Measurements from ENCODE around the gene IL16. TPM values are rescaled to one million over a fixed set of nuclear protein-coding genes. Genes with fewer than 3 reads are reported as not detected.

IL16 gene
- total RNA-seq, 2 experiments from 2014 or later: 240 to 243 TPM

DNA sequence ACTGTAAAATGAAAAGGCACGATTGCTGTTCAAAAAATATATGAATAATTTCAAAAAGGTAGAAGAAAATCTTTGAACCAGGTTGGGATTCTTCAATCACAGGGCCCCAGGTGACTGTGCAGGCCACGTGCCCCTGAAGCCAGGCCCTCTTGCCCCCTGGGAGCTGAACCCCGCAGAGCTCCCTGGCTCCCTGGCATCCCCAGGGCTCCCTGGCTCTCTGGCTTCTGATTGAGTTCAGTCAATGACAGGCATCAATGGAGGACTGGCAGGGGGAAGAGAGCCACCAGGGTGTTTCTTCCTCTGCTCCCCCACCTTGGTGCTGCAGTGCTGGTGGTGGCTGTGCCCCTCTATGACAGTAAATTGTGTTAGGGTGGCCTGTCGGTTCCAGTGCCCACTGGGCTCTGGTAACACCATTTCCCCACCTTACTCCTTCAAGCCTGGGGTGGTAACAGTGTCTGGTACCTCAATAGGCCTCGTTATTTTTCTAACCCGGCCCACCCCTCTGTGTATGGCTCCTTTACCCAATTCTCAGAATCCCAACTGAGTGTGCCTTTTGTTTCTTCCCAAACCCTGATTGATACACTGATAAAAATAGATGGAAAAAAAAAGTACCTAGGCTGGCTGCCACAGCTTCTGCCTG lies 64.6 kb downstream of the IL16 start:
- no peak overlapping the region for H3K4me3 Mint-ChIP-seq
- no peaks in the 10 kb centered on the region for H3K9me3 Mint-ChIP-seq (ENCODE audit: insufficient read depth)
- no peak overlapping the region for H3K27ac Mint-ChIP-seq
- H3K27me3 Mint-ChIP-seq (ENCODE audit: low read depth): no peaks in the 10 kb centered on the region
- DNase-seq: no peak
- peaks cover 13% of the 10 kb centered on the region for H3K4me1 Mint-ChIP-seq (ENCODE audit: low read depth)
- H3K36me3 Mint-ChIP-seq (ENCODE audit: low read depth): no peaks in the 10 kb centered on the region
- no peak for ATAC-seq
- POLR2A ChIA-PET: no interaction called here
- CTCF ChIA-PET: interaction anchor here (1.1 to 11.4 kb wide), 2 partner anchors 102 to 213 kb away, joined by 3 to 430 read pairs; no protein-coding TSS in a partner anchor

DNA sequence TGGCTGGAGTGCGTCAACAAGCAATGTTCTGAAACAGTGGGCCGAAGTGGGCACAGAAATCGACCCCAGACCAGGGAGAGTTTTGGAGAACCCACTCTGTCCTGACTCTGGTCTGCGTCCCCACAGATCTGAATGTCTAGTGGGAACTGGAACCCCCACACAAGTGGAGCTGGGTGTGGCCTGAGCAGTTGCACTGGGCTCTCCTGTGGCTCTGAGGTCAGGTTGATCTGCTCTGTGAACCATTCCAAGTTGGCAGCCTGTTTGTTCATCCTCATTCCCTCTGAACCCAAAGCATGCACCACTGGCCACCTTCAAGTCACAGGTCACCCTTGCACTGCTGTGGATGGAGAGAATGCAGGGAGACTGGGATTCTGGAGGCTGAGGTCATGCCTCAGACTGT lies 66.8 kb downstream of the IL16 start:
- Mint-ChIP-seq H3K4me1 (ENCODE audit: low read depth) (peaks cover 35% of the 10 kb centered on the region), H3K9me3 (ENCODE audit: insufficient read depth) (no peaks in the 10 kb centered on the region), H3K36me3 (ENCODE audit: low read depth) (no peaks in the 10 kb centered on the region), H3K27me3 (ENCODE audit: low read depth) (no peaks in the 10 kb centered on the region), H3K27ac (no peak overlapping the region), H3K4me3 (no peak overlapping the region)
- ChIA-PET CTCF (interaction anchor here (0.7 to 11.4 kb wide), 7 partner anchors 9 to 157 kb away, joined by 3 to 430 read pairs (median 3); no protein-coding TSS in a partner anchor), POLR2A (no interaction called here)
- ATAC-seq: no peak
- peak; percentile 17 for DNase-seq

DNA sequence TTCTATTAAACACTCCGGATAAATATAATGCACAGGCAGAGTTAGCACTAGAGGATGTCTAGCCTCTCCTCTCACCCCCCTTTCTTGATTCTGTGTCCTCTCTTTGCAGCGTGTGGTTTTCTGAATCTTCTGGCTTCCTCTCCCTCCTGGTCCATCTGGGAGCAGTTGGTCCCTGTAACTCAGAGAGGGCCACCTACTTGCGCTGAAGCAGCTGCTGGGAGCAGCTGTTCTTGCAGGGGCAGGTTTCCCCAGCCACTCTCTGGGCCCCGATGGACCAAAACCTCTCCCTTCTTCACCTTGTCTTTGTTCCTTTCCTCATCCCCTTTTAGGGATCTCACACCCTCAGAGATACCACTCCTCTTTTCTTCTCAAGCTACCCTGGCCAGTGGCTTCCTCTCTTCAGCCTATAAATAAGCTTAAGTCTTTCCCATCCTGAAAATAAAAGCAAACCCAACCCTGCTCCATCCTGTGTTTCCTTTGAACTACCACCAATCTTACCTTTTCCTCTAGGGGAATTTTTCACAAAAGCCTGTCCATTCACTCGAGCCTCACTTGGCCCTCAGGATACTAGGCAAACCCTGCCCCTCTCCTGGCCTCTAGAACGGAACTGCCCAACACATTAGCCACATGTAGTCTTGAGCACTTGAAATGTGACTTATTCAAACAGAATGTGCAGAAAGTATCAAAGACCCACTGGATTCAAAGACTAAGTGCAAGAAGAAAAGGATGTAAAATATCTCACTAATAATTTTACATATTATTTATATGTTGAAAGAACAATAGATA lies 67.6 kb downstream of the IL16 start:
- ChIA-PET CTCF (interaction anchor here (3.0 to 11.4 kb wide), 4 partner anchors 9 to 158 kb away, joined by 51 to 430 read pairs (median 200); no protein-coding TSS in a partner anchor), POLR2A (no interaction called here)
- Mint-ChIP-seq H3K27me3 (ENCODE audit: low read depth) (no peaks in the 10 kb centered on the region), H3K9me3 (ENCODE audit: insufficient read depth) (no peaks in the 10 kb centered on the region), H3K4me1 (ENCODE audit: low read depth) (peaks cover 43% of the 10 kb centered on the region), H3K27ac (no peak overlapping the region), H3K36me3 (ENCODE audit: low read depth) (no peaks in the 10 kb centered on the region), H3K4me3 (no peak overlapping the region)
- DNase-seq (no peak), ATAC-seq (no peak)

DNA sequence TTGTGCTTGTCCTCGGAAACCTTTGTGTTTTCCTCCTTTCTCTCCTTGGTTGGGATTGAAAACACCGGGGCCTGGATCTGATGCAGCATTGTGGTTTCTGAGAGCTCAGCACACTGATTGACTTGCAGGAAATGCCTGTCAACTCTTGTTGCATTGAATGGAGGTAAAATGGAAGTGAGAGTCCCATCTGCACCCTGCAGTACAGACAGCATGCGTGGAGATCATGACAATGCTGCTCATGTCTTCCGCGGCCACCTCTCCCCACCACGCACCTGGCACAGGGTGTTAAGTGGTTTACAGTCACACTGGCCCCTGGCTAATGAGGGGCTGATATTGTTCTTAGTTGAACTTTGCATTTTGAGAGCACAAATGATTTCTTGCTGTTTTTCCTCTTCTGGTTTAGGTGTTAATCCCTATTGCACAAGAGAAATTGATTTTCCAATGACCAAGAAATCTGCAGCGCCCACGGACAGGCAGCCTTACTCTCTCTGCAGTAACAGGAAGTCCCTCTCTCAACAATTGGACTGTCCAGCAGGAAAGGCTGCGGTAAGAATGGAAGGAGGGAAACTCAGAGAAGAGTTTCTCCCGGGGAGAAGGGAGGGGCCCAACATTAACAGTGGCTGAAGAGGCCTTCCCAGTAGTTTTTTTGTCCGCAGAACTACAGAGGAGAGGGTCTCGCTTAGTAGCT lies 68.7 kb downstream of the IL16 start:
- peak overlapping the region; percentile 49 for H3K4me3 Mint-ChIP-seq

DNA sequence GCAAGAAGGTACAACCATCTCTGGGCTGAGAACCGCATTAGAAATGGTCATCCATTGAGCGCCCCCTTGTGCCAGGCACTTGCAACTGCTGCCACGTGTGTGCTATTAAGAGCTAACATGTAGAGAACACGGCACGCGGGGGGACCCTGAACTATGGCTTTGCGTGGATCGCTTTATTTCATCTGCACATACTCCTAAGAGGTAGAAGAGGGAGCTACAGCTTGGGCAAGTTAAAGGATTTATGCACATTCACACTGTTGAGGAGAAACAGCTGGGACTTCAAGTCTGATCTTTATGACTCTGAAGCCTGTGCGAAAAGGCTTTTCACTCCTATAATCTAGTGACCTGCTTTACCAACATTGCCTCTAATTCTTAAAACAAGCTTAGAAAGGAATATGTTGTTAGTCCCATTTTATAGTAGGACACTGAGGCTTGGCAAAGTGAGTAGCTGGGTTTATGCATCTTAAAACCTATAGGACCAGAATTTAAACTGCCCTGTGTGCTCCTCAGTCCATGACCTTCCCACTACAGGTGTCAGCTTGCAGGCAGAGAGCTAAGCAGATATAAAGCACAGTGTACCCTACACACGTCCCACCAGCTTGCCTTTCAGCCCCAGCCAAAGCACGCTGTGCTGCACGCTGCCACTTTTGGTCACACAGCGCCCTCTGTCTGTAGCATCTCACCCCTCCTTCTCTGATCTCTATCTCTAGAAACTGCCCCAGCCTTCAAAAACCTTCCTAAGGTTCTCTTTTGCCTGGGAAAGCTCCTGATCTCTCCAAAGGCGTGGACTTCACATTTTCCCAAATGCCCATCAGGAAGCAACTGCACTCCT lies 69.5 kb downstream of the IL16 start:
- CTCF ChIA-PET: interaction anchor here (0.6 to 11.4 kb wide), 134 partner anchors 9 to 1274 kb away, joined by 3 to 430 read pairs (median 7); partner anchors contain the start of genes ABHD17C, CFAP161, RPS17 and STARD5
- POLR2A ChIA-PET: interaction anchor here (0.6 to 1.2 kb wide), 6 partner anchors 26 to 114 kb away, joined by 3 to 4 read pairs (median 4); no protein-coding TSS in a partner anchor
- Mint-ChIP-seq H3K4me1 (ENCODE audit: low read depth) (peaks cover 56% of the 10 kb centered on the region), H3K27me3 (ENCODE audit: low read depth) (no peaks in the 10 kb centered on the region), H3K9me3 (ENCODE audit: insufficient read depth) (no peaks in the 10 kb centered on the region), H3K4me3 (peak overlapping the region; percentile 49), H3K36me3 (ENCODE audit: low read depth) (no peaks in the 10 kb centered on the region), H3K27ac (peak overlapping the region; percentile 63)
- ATAC-seq (peak; percentile 92), DNase-seq (peak; percentile 91)

More for the DNA sequence above, 68.7 kb downstream of the IL16 start:
- POLR2A ChIA-PET: interaction anchor here (0.7 to 1.2 kb wide), 4 partner anchors 27 to 109 kb away, joined by 3 to 4 read pairs (median 4); no protein-coding TSS in a partner anchor
- CTCF ChIA-PET: interaction anchor here (0.6 to 11.4 kb wide), 113 partner anchors 9 to 1274 kb away, joined by 3 to 430 read pairs (median 8); partner anchors contain the start of genes ABHD17C, CFAP161, RPS17 and STARD5
- Mint-ChIP-seq H3K27me3 (ENCODE audit: low read depth) (no peaks in the 10 kb centered on the region), H3K9me3 (ENCODE audit: insufficient read depth) (no peaks in the 10 kb centered on the region), H3K4me1 (ENCODE audit: low read depth) (peaks cover 52% of the 10 kb centered on the region), H3K27ac (no peak overlapping the region), H3K36me3 (ENCODE audit: low read depth) (no peaks in the 10 kb centered on the region)
- ATAC-seq: no peak
- peak; percentile 21 for DNase-seq

DNA sequence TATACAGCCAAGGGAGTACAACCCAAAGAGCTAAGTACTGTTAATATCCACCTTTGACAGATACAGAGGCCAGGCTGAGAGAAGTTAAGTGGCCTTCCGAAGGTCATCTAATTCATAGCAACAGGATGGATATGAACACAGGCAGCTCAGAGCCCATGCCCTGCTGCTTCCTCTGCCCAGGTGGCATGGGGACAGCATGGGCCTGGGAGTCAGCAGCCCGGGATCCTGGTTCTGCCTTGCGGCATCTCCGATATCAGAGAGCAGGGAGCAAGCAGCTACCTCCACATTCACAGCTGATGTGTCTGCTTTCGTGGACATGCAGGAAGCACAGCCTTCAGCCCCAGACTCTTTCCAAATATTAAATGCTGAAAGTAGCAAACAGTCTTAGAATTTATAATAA lies 71.7 kb downstream of the IL16 start:
- Mint-ChIP-seq H3K4me3 (no peak overlapping the region), H3K27me3 (ENCODE audit: low read depth) (no peaks in the 10 kb centered on the region), H3K27ac (peak overlapping the region; percentile 86), H3K36me3 (ENCODE audit: low read depth) (no peaks in the 10 kb centered on the region), H3K4me1 (ENCODE audit: low read depth) (peaks cover 56% of the 10 kb centered on the region), H3K9me3 (ENCODE audit: insufficient read depth) (no peaks in the 10 kb centered on the region)
- ChIA-PET CTCF (interaction anchor here (0.8 to 11.4 kb wide), 14 partner anchors 14 to 812 kb away, joined by 3 to 430 read pairs (median 6); no protein-coding TSS in a partner anchor), POLR2A (no interaction called here)
- ATAC-seq (no peak), DNase-seq (peak; percentile 15)

DNA sequence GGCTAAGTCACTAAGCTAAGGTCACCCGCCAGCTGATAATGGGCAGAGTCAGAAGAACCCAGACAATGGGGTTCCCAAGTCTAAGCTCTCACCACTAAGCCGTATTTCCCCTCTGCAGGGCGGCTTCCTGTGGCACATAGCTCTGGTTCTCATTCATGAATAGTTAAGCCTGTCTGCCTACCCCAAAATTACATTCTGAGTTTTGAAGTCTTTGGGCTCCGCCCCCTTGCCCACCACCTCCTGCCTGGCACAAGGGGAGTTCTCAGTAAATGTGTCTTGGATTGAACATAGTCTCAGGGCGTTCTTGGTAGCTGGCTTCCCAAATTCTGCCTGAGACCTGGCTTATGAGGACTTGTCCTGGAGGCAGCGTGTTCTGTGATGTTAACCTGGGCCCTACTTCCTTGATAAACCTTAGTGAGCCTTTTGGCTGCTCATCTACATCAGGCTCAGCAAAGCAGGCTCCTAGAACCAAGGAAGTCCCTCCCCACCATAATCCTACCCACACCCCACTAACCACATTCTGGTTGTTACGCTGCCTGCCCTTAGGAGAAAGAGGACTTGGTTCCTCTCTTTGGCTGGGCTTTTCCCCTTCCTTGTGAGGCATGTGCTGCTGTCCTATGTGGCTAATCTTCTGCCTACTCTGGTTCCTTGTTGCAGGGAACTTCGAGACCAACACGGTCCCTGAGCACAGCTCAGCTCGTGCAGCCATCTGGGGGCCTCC lies 72.4 kb downstream of the IL16 start:
- H3K9me3 Mint-ChIP-seq (ENCODE audit: insufficient read depth): no peaks in the 10 kb centered on the region
- ChIA-PET CTCF (interaction anchor here (0.6 to 11.4 kb wide), 17 partner anchors 14 to 813 kb away, joined by 3 to 430 read pairs (median 5); no protein-coding TSS in a partner anchor), POLR2A (no interaction called here)
- ATAC-seq: peak; percentile 59
- no peaks in the 10 kb centered on the region for H3K27me3 Mint-ChIP-seq (ENCODE audit: low read depth)
- H3K4me3 Mint-ChIP-seq: peak overlapping the region; percentile 27
- H3K4me1 Mint-ChIP-seq (ENCODE audit: low read depth): peaks cover 56% of the 10 kb centered on the region
- H3K27ac Mint-ChIP-seq: peak overlapping the region; percentile 86
- peak; percentile 63 for DNase-seq
- no peaks in the 10 kb centered on the region for H3K36me3 Mint-ChIP-seq (ENCODE audit: low read depth)

DNA sequence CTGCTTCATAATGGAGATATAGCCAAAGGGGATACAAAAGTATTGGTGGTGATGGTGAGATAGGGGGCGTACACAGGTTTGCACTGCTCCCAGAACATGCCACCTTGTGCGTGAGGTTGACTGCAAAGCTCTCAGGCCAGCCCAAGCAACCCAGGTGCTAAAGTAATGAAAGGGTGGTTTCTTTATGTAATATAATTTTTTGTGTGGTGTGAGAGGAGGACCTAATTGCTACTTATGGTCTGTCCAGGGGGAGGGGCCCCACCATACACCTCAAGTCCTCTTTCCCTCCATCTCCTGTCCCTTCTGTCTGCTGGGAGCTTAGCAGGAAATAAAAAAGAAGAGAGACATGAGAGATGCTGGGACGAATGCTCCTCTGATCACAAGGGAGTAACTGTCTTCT lies 73.5 kb downstream of the IL16 start:
- DNase-seq (peak; percentile 15), ATAC-seq (no peak)
- H3K4me3 Mint-ChIP-seq: no peak overlapping the region
- CTCF ChIA-PET: interaction anchor here (1.4 to 11.4 kb wide), 6 partner anchors 16 to 131 kb away, joined by 4 to 430 read pairs (median 46); no protein-coding TSS in a partner anchor
- peaks cover 63% of the 10 kb centered on the region for H3K4me1 Mint-ChIP-seq (ENCODE audit: low read depth)
- H3K9me3 Mint-ChIP-seq (ENCODE audit: insufficient read depth): no peaks in the 10 kb centered on the region
- POLR2A ChIA-PET: no interaction called here
- no peaks in the 10 kb centered on the region for H3K36me3 Mint-ChIP-seq (ENCODE audit: low read depth)
- no peak overlapping the region for H3K27ac Mint-ChIP-seq
- no peaks in the 10 kb centered on the region for H3K27me3 Mint-ChIP-seq (ENCODE audit: low read depth)

DNA sequence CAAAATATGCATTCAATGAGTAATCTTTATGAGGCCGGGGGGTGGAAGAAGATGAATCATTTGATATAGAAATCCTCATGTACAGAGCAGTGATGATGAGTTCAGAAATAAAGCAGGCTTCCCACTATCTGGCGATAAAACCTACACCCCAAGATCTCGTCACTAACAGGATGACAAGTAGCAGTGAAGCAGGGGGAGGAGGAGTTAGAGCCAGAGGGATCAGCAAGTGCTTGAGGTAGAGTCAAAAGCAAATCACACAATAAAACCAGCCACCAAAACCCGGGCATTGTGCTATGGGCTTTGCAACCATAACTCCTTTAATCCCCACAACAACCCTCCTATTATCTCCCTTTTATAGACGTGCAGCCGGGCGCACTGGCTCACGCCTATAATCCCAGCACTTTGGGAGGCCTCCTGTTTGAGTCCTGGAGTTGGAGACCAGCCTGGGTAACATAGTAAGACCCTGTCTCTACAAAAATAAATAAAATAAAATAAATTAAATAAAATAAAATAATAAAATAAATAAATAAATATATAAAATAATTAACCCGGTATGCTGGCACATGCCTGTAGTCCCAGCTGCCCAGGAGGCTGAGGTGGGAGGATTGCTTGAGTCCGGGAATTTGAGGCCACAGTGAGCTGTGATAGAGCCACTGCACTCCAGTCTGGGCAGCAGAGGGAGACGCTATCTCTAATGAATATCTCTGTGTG lies 74.3 kb downstream of the IL16 start:
- DNase-seq (peak; percentile 19), ATAC-seq (no peak)
- Mint-ChIP-seq H3K4me1 (ENCODE audit: low read depth) (peaks cover 63% of the 10 kb centered on the region), H3K4me3 (no peak overlapping the region), H3K27me3 (ENCODE audit: low read depth) (no peaks in the 10 kb centered on the region), H3K9me3 (ENCODE audit: insufficient read depth) (no peaks in the 10 kb centered on the region), H3K36me3 (ENCODE audit: low read depth) (peaks cover under 1% of the 10 kb centered on the region), H3K27ac (no peak overlapping the region)
- ChIA-PET CTCF (interaction anchor here (1.4 to 11.4 kb wide), 4 partner anchors 15 to 130 kb away, joined by 4 to 430 read pairs (median 51); no protein-coding TSS in a partner anchor), POLR2A (no interaction called here)

Measured in activated CD8-positive, alpha-beta T cell treated with anti-CD3 and anti-CD28 coated beads, Interleukin-2, amount 10 ng/mL, durations not matched to agents 7 days and 5 days (primary cell).